ENCODE data around the gene PLEKHM1.
A peak's percentile ranks its signal among the peaks of the same experiment; 100 is the strongest.
"Not testable (repeated sequence)": the region's sequence is repeated elsewhere in the genome, so short reads cannot be mapped to it uniquely, and the experiment has no call there.

The PLEKHM1 gene

GRCh38 chr17:45490615-45491433, at the start of gene PLEKHM1:
TSS of gene PLEKHM1 (minus strand) at chr17:45490721. CDS start at chr17:45482484, 8,237 bp downstream.
- H3K4me3 ChIP-seq (ENCODE audit: control insufficient read depth, low read depth, low read length), result peak within 1 kb of the TSS; percentile 58
- peak; percentile 63 for DNase-seq (ENCODE audit: low read depth)

GRCh38 chr17:45538168-45538567, 47.6 kb upstream of the PLEKHM1 start:
- not testable (repeated sequence) for H3K4me3 ChIP-seq (ENCODE audit: control insufficient read depth, low read depth, low read length); DNase-seq (ENCODE audit: low read depth)

- not testable (repeated sequence) for H3K4me3 ChIP-seq (ENCODE audit: control insufficient read depth, low read depth, low read length)
- peak; percentile 0 for DNase-seq (ENCODE audit: low read depth)
Observed at GRCh38 chr17:45506072-45506471, 15.6 kb upstream of the PLEKHM1 start.

GRCh38 chr17:45505183-45505582, 14.7 kb upstream of the PLEKHM1 start:
- not testable (repeated sequence) for H3K4me3 ChIP-seq (ENCODE audit: control insufficient read depth, low read depth, low read length); DNase-seq (ENCODE audit: low read depth)

- not testable (repeated sequence) for DNase-seq (ENCODE audit: low read depth); H3K4me3 ChIP-seq (ENCODE audit: control insufficient read depth, low read depth, low read length)
Observed at GRCh38 chr17:45501092-45501707, 10.7 kb upstream of the PLEKHM1 start.

- peak; percentile 11 for DNase-seq (ENCODE audit: low read depth)
- H3K4me3 ChIP-seq (ENCODE audit: control insufficient read depth, low read depth, low read length), result not testable (repeated sequence)
Observed at GRCh38 chr17:45500478-45500877, 10.0 kb upstream of the PLEKHM1 start.

- H3K4me3 ChIP-seq (ENCODE audit: control insufficient read depth, low read depth, low read length); DNase-seq (ENCODE audit: low read depth): not testable (repeated sequence)
Observed at GRCh38 chr17:45499208-45499607, 8.7 kb upstream of the PLEKHM1 start.

- H3K4me3 ChIP-seq (ENCODE audit: control insufficient read depth, low read depth, low read length); DNase-seq (ENCODE audit: low read depth): not testable (repeated sequence)
Observed at GRCh38 chr17:45498377-45498776, 7.9 kb upstream of the PLEKHM1 start.

- DNase-seq (ENCODE audit: low read depth), result not testable (repeated sequence)
Observed at GRCh38 chr17:45497449-45497848, 6.9 kb upstream of the PLEKHM1 start.

GRCh38 chr17:45496507-45496906, 6.0 kb upstream of the PLEKHM1 start:
- H3K4me3 ChIP-seq (ENCODE audit: control insufficient read depth, low read depth, low read length); DNase-seq (ENCODE audit: low read depth): not testable (repeated sequence)

More at GRCh38 chr17:45497449-45497848, 6.9 kb upstream of the PLEKHM1 start:
- H3K4me3 ChIP-seq (ENCODE audit: control insufficient read depth, low read depth, low read length), result not testable (repeated sequence)

GRCh38 chr17:45494556-45494955, 4.0 kb upstream of the PLEKHM1 start:
- not testable (repeated sequence) for DNase-seq (ENCODE audit: low read depth); H3K4me3 ChIP-seq (ENCODE audit: control insufficient read depth, low read depth, low read length)

- not testable (repeated sequence) for DNase-seq (ENCODE audit: low read depth); H3K4me3 ChIP-seq (ENCODE audit: control insufficient read depth, low read depth, low read length)
Observed at GRCh38 chr17:45492156-45492555, 1.6 kb upstream of the PLEKHM1 start.

- H3K4me3 ChIP-seq (ENCODE audit: control insufficient read depth, low read depth, low read length), result peak overlapping the region; percentile 58
- DNase-seq (ENCODE audit: low read depth), result peak; percentile 28
Observed at GRCh38 chr17:45490198-45490597, 323 bp downstream of the PLEKHM1 start.

GRCh38 chr17:45487704-45488103, 2.8 kb downstream of the PLEKHM1 start:
- DNase-seq (ENCODE audit: low read depth), result peak; percentile 89
- H3K4me3 ChIP-seq (ENCODE audit: control insufficient read depth, low read depth, low read length), result not testable (repeated sequence)

GRCh38 chr17:45483591-45484216, 6.8 kb downstream of the PLEKHM1 start:
- H3K4me3 ChIP-seq (ENCODE audit: control insufficient read depth, low read depth, low read length); DNase-seq (ENCODE audit: low read depth): not testable (repeated sequence)

GRCh38 chr17:45483177-45483576, 7.3 kb downstream of the PLEKHM1 start:
- not testable (repeated sequence) for DNase-seq (ENCODE audit: low read depth); H3K4me3 ChIP-seq (ENCODE audit: control insufficient read depth, low read depth, low read length)

GRCh38 chr17:45482317-45482716, 8.2 kb downstream of the PLEKHM1 start:
- DNase-seq (ENCODE audit: low read depth), result peak; percentile 1
- not testable (repeated sequence) for H3K4me3 ChIP-seq (ENCODE audit: control insufficient read depth, low read depth, low read length)

GRCh38 chr17:45475436-45475835, 15.1 kb downstream of the PLEKHM1 start:
- DNase-seq (ENCODE audit: low read depth); H3K4me3 ChIP-seq (ENCODE audit: control insufficient read depth, low read depth, low read length): not testable (repeated sequence)

GRCh38 chr17:45472249-45472648, 18.3 kb downstream of the PLEKHM1 start:
- not testable (repeated sequence) for H3K4me3 ChIP-seq (ENCODE audit: control insufficient read depth, low read depth, low read length); DNase-seq (ENCODE audit: low read depth)

Measured in fibroblast of mammary gland (primary cell).